BLaER1 (cell line): ENCODE results near the gene THEMIS2.
"Not testable (repeated sequence)": the region's sequence is repeated elsewhere in the genome, so short reads cannot be mapped to it uniquely, and the experiment has no call there.

Experiments used
- H3K27ac ChIP-seq: shearing (Covaris generic); formaldehyde crosslinking; 2 replicates; pipeline ENCODE4 v1.8.1; 2022
- H3K27me3 ChIP-seq: shearing (Covaris generic); formaldehyde crosslinking; 2 replicates; pipeline ENCODE4 v1.8.1; 2022
- H3K36me3 ChIP-seq: shearing (Covaris generic); formaldehyde crosslinking; 2 replicates; pipeline ENCODE4 v1.8.1; 2022
- H3K4me1 ChIP-seq: shearing (Covaris generic); formaldehyde crosslinking; 2 replicates; pipeline ENCODE4 v1.8.1; 2022
- H3K4me2 ChIP-seq: shearing (Covaris generic); formaldehyde crosslinking; 2 replicates; pipeline ENCODE4 v1.8.1; 2022
- H3K4me3 ChIP-seq: shearing (Covaris generic); formaldehyde crosslinking; 2 replicates; pipeline ENCODE4 v1.8.1; 2022
- H3K9ac ChIP-seq: shearing (Covaris generic); formaldehyde crosslinking; 2 replicates; pipeline ENCODE4 v1.8.1; 2022
- H3K9me3 ChIP-seq: shearing (Covaris generic); formaldehyde crosslinking; 2 replicates; pipeline ENCODE4 v1.8.1; 2022
- H4K20me1 ChIP-seq: shearing (Covaris generic); formaldehyde crosslinking; 2 replicates; pipeline ENCODE4 v1.8.1; 2022
- Cebpa-rat ChIP-seq: shearing (Covaris generic); IDR thresholded peaks from 2 replicates; pipeline ENCODE4 v1.8.1; 2022

Gene THEMIS2

DNA sequence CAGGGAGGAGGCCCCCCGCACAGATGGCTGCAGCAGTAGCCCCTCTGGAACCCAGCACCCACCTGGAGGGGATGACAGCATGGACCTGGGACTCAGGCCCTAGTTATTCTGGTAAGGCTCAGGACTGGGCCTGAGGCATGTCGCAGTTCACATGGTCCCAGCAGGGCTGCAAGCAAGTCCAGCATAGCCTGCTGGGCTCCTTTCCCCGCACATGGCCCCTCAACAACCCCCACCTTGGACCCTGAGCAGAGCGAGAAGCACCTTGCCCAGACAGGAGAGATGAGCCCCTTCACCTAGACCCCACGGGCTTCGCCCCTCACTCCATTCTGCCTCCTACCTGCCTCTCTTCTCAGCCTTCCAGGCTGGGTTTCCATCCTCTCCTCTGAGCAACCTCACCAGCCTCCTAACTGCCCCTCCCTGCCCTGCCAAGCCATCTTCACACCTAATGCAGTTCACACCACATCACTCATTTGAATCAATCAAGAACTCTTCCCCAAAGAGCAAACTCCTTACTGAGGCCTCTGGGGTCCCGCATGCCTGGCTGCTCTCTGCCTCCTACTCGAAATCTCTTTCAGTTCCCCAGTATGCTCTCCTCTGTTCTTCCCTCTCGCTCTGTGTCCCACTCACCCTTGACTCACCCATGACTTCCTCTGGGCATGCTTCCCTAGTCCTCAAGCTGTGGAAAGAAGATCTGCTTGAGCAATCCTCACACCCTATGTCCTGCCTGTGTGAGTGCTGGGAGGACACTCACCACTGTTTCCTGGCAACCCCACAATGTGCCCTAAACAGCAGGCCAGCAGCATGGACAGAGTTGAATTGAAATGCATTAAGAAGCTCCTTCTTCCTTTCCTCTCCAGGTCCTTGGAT is 9.4 kb upstream of the THEMIS2 start:
- Histone ChIP-seq H3K27ac (peak overlapping the region; percentile 73), H3K4me2 (peak overlapping the region; percentile 73), H3K27me3 (no peaks in the 10 kb centered on the region), H3K9ac (peak overlapping the region; percentile 60; the same call in 1 of the 2 replicates), H3K4me3 (no peak overlapping the region), H3K9me3 (no peaks in the 10 kb centered on the region), H3K4me1 (peaks cover 65% of the 10 kb centered on the region), H3K36me3 (no peaks in the 10 kb centered on the region), H4K20me1 (no peaks in the 10 kb centered on the region)
- TF ChIP-seq Cebpa-rat: no peak

DNA sequence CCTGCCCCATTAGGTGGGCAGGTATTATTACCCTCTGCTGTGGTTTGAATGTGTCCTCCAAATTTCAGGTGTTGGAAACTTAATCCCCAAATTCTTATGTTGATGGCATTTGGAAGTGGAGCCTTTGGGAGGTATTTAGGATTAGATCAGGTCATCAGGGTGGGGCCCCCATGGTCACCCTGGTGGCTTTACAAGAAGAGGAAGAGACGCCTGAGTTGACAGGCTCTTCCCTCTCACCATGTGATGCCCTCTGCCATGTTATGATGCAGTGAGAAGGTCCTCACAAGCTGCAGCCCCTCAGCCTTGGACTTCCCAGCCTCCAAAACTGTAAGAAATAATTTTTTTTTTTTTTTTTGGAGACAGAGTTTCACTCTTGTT is 8.8 kb upstream of the THEMIS2 start:
- H3K36me3 ChIP-seq: no peaks in the 10 kb centered on the region
- peaks cover 66% of the 10 kb centered on the region for H3K4me1 ChIP-seq
- H3K9ac ChIP-seq: peak overlapping the region; percentile 60; the same call in 1 of the 2 replicates
- H3K4me2 ChIP-seq: peak overlapping the region; percentile 73
- no peak for TF ChIP-seq Cebpa-rat
- H3K4me3 ChIP-seq: no peak overlapping the region
- H4K20me1 ChIP-seq: no peaks in the 10 kb centered on the region
- no peaks in the 10 kb centered on the region for H3K9me3 ChIP-seq
- H3K27me3 ChIP-seq: no peaks in the 10 kb centered on the region
- H3K27ac ChIP-seq: peak overlapping the region; percentile 73

DNA sequence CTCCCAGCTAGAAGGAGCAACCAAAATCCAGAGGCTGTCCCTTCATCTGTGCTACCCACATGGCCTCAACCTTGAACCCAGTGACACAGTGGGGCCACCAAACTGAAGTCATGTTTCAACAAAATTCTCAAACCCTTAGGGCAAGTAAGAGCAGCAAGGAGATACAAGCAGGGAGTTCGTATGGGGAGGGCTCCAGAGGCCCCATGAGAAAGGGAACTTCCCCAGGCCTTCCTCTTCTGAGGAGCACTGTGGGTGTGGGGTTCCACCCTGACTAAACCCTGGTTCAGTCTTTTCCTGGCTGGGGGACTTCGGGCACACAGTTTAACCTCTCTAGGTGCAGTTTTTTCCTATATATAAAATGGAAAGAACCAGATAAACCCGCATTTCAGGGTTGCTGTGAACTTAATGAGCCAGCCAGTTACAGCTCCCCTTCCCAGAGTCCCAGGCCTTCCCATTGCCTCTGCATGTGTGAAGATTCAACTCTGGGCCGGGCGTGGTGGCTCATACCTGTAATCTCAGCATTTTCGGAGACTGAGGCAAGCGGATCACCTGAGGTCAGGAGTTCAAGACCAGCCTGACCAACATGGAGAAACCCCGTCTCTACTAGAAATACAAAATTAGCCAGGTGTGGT is 8.0 kb upstream of the THEMIS2 start:
- TF ChIP-seq Cebpa-rat: no peak
- H3K4me2 ChIP-seq: peak overlapping the region; percentile 73

DNA sequence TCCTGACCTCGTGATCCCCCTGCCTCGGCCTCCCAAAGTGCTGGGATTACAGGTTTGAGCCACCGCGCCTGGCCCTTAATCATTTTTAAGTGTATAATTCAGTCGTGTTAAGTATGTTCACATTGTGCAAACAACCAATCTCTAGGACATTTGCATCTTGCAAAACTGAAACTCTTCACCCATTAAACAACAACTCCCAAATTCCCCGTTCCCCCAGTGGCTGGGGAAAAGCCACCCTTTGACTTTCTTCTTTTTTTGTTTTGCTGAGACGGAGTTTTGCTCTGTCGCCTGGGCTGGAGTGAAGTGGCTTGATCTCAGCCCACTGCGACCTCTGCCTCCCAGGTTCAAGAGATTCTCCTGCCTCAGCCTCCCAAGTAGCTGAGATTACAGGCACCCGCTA is 6.5 kb upstream of the THEMIS2 start:
- Histone ChIP-seq H3K36me3 (no peaks in the 10 kb centered on the region), H4K20me1 (no peaks in the 10 kb centered on the region), H3K4me2 (no peak overlapping the region), H3K4me1 (peaks cover 76% of the 10 kb centered on the region), H3K27ac (no peak overlapping the region), H3K9ac (no peak overlapping the region), H3K27me3 (no peaks in the 10 kb centered on the region), H3K4me3 (no peak overlapping the region), H3K9me3 (no peaks in the 10 kb centered on the region)
- TF ChIP-seq Cebpa-rat: no peak

More for the DNA sequence above, 8.0 kb upstream of the THEMIS2 start:
- Histone ChIP-seq H3K9me3 (no peaks in the 10 kb centered on the region), H3K27ac (peak overlapping the region; percentile 73), H3K9ac (peak overlapping the region; percentile 43; the same call in 1 of the 2 replicates), H3K4me1 (peaks cover 69% of the 10 kb centered on the region), H3K36me3 (no peaks in the 10 kb centered on the region), H3K27me3 (no peaks in the 10 kb centered on the region), H3K4me3 (no peak overlapping the region), H4K20me1 (no peaks in the 10 kb centered on the region)

DNA sequence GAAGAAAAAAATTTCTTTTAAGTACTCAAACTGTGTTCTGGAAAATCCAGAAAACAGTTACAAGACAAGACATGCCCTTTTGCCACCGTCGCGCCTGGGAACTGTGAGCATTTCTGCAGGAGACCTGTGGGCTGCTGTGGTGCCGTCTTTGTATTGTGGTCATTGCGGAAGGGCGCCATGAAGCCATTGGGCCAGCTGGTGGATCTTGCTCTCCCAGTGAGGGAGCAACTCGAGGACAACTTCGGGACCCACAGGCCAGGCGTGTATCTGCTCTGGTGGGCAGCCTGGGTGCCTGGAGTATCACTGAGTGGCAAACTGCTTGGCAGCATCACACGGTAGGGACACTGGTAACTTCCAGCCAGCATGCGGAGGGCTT is 3.8 kb upstream of the THEMIS2 start:
- Histone ChIP-seq H3K9ac (peak overlapping the region; percentile 34; the same call in 1 of the 2 replicates), H3K36me3 (no peaks in the 10 kb centered on the region), H3K27ac (peak overlapping the region; percentile 73), H3K9me3 (no peaks in the 10 kb centered on the region), H3K4me2 (peak overlapping the region; percentile 82), H3K4me1 (peaks cover 70% of the 10 kb centered on the region), H4K20me1 (no peaks in the 10 kb centered on the region), H3K4me3 (0 out of 2 replicates have a peak overlapping the region, but pooled peaks have one; percentile 32), H3K27me3 (no peaks in the 10 kb centered on the region)
- TF ChIP-seq Cebpa-rat: no peak

DNA sequence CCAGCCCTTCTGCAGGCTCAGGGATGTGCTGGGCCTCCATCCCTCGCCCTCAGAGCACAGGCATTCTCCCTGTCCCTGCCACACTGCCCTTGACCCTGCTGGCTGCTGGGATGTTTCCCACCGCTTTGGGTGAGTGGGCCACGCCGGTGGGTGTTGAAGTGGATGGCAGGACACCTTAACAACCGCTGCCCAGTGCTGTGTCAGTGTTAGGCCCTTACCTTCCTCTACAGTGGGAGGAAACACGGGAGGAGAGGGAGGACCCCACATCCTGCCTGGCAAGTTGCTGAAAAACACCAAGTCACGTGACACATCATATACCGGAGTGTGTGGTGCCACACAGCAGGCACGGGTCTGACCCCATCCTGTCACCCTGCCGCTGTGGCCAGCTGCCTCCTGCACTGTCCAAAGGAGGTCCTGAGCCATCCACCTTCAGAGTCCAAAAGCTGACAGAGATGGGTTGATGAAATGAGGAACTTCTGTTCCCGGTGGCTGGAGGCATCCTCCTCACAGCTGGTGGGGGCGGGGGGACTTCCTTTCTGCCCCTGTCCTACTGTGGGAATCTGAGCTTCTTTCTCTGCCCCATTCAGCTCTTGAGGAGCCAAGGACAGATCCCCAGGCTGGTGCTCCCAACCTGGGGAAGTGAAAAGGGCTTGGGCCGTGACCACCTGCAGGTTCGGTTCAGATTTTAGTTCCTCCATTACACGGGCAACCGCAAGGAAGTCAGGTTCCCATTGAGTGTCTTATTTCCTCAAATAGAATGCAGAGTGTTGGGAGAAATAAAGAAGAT is 3.2 kb upstream of the THEMIS2 start:
- Histone ChIP-seq H3K27ac (peak overlapping the region; percentile 73), H3K4me1 (peaks cover 70% of the 10 kb centered on the region), H3K4me2 (peak overlapping the region; percentile 82)

DNA sequence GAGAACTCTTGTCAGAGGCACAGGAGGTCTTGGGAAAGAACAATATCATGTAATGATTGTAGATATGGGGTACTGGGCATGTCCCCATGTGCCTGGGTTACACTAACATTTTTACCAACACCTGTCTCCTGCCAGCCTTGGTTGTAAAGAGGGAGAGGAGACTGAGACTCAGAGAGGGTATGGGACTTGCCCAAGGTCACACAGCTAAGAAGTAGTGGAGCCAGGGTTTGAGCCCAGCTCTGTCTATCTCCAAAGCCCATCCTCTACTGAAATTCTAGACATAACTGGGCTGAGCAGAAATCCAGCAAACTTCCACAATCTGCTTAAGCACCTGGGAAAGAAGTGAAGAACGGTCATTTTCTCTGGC is 2.6 kb upstream of the THEMIS2 start:
- TF ChIP-seq Cebpa-rat: no peak
- Histone ChIP-seq H3K4me2 (peak overlapping the region; percentile 82), H3K27me3 (no peaks in the 10 kb centered on the region), H4K20me1 (no peaks in the 10 kb centered on the region), H3K27ac (no peak overlapping the region), H3K36me3 (no peaks in the 10 kb centered on the region), H3K4me3 (no peak overlapping the region), H3K9me3 (no peaks in the 10 kb centered on the region), H3K9ac (0 out of 2 replicates have a peak overlapping the region, but pooled peaks have one; percentile 34), H3K4me1 (peaks cover 70% of the 10 kb centered on the region)

More for the DNA sequence above, 3.2 kb upstream of the THEMIS2 start:
- Histone ChIP-seq H4K20me1 (no peaks in the 10 kb centered on the region), H3K9me3 (no peaks in the 10 kb centered on the region), H3K27me3 (no peaks in the 10 kb centered on the region), H3K4me3 (peak overlapping the region; percentile 32; the same call in 1 of the 2 replicates), H3K36me3 (no peaks in the 10 kb centered on the region), H3K9ac (peak overlapping the region; percentile 34; the same call in 1 of the 2 replicates)
- no peak for TF ChIP-seq Cebpa-rat

DNA sequence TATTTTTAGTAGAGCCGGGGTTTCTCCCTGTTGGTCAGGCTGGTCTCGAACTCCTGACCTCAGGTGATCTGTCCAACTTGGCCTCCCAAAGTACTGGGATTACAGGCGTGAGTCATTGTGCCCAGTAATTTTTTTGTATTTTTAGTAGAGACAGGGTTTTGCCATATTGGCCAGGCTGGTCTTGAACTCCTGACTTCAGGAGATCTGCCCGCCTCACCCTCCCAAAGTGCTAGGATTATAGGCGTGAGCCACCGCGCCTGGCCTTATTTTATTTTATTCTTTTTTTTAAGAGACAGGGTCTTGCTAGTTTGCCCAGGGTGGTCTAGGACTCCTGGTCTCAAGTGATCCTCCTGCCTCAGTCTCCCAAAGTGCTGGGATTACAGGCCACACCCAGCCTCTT is 1.3 kb upstream of the THEMIS2 start:
- H4K20me1 ChIP-seq, H3K4me2 ChIP-seq, H3K4me3 ChIP-seq, H3K27ac ChIP-seq, H3K9me3 ChIP-seq, H3K9ac ChIP-seq, H3K27me3 ChIP-seq, H3K36me3 ChIP-seq: not testable (repeated sequence)
- H3K4me1 ChIP-seq: peaks cover 70% of the 10 kb centered on the region

DNA sequence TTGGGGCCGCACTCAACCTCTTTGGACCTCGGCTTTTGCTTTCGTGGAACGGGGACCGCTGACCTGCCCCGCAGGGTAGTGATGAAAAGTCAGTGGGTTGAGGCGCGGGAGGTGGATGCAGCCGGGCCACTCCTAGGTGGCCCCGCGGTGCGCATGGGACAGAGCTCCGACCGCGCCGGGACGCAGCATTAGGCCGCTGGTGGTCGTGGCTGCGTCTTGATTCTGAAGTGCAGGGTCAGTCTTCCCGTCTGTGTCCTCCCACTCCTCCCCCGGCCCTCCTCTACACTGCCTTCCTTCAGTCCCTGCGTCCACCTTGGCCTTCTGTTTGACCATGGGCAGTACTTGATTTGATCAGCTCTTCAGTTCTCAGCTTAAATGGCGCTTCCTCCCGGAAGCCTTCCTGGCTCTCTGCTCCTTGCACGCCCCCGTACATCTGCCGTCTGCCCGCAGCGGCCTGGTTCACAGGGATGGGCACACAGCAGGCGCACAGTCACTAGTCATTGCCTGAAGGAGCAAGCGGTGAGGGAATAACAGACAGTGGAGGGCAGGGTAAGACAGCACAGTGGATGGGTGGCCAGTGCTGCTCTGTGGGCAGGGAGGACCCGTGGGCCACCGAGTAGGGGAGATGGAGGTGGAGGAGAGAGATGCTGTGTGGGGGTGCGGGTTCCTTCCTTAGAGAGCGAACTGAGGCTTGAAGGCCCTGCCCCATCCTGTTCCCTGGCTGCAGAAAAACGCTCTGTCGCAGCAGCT is 633 bp downstream of the THEMIS2 start:
- H3K27me3 ChIP-seq: no peaks in the 10 kb centered on the region
- TF ChIP-seq Cebpa-rat: no peak
- H3K9me3 ChIP-seq: no peaks in the 10 kb centered on the region
- H3K36me3 ChIP-seq: peaks cover 9% of the 10 kb centered on the region
- peak overlapping the region; percentile 81 for H3K9ac ChIP-seq
- peaks cover 75% of the 10 kb centered on the region for H3K4me1 ChIP-seq
- peak overlapping the region; percentile 76 for H3K4me3 ChIP-seq
- H3K4me2 ChIP-seq: peak overlapping the region; percentile 98
- peak overlapping the region; percentile 85 for H3K27ac ChIP-seq
- no peaks in the 10 kb centered on the region for H4K20me1 ChIP-seq
